ENCODE measurements around the gene LDLRAD3. TPM values are rescaled to one million over a fixed set of nuclear protein-coding genes. Genes with fewer than 3 reads are reported as not detected.

LDLRAD3 gene
- total and polyA plus RNA-seq, 3 donors from 2014 or later = 7.1 to 14.6 (median 12.0) TPM

DNA sequence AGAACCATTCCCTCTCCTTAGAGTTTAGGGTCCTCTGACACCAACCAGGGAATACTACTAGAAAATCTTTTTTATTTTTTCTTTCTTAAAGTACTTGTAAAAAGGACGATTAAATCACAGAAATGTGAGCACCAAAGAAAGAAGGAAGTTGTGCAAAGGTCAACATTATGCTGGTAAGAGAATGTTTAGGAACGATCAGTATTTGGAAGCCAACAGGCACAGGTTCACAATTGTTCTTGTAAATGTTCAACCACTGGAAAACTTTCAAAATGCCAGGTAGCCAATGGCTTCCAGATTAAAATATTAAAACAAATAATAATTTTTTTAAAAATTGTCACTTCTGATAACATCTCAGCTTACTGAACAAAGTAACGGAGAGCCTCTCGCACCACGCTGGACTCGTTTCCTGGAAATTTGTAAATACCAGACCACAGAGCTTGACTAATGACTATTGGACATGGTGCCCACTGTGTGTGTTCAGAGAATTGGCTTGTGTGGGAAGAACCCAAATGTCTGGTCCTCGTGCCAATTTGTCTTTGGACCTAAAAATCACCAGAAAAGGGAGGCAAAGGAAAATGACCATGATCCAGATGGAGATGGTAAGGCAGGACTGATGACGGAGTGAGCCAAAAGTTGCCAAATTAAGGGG, 324.6 kb downstream of the LDLRAD3 start:
- H3K9me3 ChIP-seq = no peaks in the 10 kb centered on the region
- H3K27ac ChIP-seq = no peak overlapping the region
- no peaks in the 10 kb centered on the region for H3K27me3 ChIP-seq
- TF ChIP-seq, protein P1, sequence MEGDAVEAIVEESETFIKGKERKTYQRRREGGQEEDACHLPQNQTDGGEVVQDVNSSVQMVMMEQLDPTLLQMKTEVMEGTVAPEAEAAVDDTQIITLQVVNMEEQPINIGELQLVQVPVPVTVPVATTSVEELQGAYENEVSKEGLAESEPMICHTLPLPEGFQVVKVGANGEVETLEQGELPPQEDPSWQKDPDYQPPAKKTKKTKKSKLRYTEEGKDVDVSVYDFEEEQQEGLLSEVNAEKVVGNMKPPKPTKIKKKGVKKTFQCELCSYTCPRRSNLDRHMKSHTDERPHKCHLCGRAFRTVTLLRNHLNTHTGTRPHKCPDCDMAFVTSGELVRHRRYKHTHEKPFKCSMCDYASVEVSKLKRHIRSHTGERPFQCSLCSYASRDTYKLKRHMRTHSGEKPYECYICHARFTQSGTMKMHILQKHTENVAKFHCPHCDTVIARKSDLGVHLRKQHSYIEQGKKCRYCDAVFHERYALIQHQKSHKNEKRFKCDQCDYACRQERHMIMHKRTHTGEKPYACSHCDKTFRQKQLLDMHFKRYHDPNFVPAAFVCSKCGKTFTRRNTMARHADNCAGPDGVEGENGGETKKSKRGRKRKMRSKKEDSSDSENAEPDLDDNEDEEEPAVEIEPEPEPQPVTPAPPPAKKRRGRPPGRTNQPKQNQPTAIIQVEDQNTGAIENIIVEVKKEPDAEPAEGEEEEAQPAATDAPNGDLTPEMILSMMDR (IDR thresholded peaks at IDR 0.05) = no peak
- TF ChIP-seq POLR2A (IDR thresholded peaks at IDR 0.05) = no peak
- no peak overlapping the region for H3K4me3 ChIP-seq
- H3K36me3 ChIP-seq (ENCODE audit: low read depth, missing control alignments) = no peaks in the 10 kb centered on the region
- WGBS, 2 donors = 84 to 90% methylated on average over 8 of the region's 8 CpGs
- DNase-seq = no peak
- H3K4me1 ChIP-seq = no peaks in the 10 kb centered on the region
- intact Hi-C loops (cut with DNase I; ENCODE audit: low total_unique reads) = loop anchor here (5.0 kb wide), 1 partner anchor 651 kb away; the partner anchor contains the start of gene FJX1

DNA sequence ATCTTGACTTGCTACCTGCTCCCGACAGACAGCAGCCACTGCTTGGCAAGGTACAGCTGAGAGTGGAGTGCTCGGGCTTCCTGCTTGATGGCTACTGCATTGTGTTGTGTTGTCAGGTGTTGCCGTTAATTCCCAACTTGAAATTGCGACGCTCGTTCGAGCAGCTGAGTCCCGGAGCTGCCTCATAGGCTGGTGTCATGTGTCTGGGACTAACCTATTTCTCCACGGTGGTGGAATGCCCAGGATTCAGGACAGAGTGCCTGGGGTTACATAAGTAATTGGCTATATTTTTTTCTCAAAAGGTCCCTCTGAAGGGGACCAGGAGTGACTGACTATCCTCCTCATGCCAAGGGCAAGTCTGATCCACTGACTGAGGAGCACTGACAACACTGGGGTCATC, 326.8 kb downstream of the LDLRAD3 start:
- no peaks in the 10 kb centered on the region for H3K4me1 ChIP-seq
- intact Hi-C loops (cut with DNase I; ENCODE audit: low total_unique reads) = no loop called here
- H3K27me3 ChIP-seq = no peaks in the 10 kb centered on the region
- WGBS, 2 donors = 84 to 97% methylated on average over 3 to 9 of the region's 9 CpGs
- H3K36me3 ChIP-seq (ENCODE audit: low read depth, missing control alignments) = no peaks in the 10 kb centered on the region
- DNase-seq = no peak
- no peak overlapping the region for H3K4me3 ChIP-seq
- no peaks in the 10 kb centered on the region for H3K9me3 ChIP-seq
- H3K27ac ChIP-seq = no peak overlapping the region
- TF ChIP-seq POLR2A (IDR thresholded peaks at IDR 0.05) = no peak
- TF ChIP-seq, protein P1 (IDR thresholded peaks at IDR 0.05) = no peak

DNA sequence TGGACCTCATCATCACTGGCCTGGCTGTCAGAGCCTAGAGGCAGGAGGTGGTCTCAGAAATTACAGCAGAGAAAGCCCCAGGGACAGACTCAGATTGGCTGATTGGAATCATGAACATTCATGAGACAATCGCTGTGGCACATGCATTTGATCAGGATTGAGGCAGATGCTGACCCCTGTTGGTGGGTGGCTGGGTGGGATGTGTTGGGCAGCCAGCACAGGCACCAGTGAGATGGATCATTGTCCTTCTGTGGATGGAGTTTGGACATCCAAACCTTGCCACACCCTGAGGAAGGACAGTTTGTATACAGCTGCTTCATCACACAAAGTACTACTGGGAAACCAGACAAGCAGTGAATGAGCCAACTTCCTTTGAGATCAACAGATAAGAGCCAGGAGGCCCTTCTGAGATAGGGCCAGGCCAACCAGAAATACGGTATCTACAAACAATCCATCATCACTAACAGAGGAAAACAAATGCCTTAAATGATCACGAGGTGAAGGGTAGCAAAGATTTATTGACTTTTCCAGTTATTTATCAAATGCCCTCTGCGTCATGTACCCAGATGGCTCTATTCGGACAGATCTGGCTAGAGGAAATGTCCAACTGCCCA, 328.0 kb downstream of the LDLRAD3 start:
- Histone ChIP-seq H3K4me3 (no peak overlapping the region), H3K4me1 (no peaks in the 10 kb centered on the region), H3K36me3 (ENCODE audit: low read depth, missing control alignments) (no peaks in the 10 kb centered on the region), H3K9me3 (no peaks in the 10 kb centered on the region), H3K27ac (no peak overlapping the region), H3K27me3 (no peaks in the 10 kb centered on the region)
- no peak for DNase-seq
- WGBS, 2 donors = 87 to 91% methylated on average over 5 of the region's 5 CpGs
- intact Hi-C loops (cut with DNase I; ENCODE audit: low total_unique reads) = no loop called here
- TF ChIP-seq, protein P1 (IDR thresholded peaks at IDR 0.05) = no peak
- no peak for TF ChIP-seq POLR2A (IDR thresholded peaks at IDR 0.05)

DNA sequence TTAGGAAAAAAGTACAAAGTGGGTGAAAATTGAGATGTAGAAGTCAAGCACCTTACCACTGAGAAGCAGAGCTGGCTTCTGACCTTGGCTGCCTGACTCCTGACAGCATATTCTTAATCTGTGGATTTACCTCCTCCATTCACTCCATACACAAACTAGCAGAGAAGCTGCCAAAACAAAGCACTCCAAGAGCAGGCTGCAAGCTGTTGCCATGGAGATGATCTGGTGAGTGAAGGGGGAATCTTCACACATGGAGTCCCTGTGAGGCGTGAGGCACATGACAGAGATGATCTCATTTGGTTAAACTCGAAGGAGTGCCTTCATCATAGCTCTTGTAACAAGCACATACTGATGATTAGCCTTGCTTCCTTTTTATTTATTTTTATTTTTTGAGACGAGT, 329.2 kb downstream of the LDLRAD3 start:
- no peak for TF ChIP-seq POLR2A (IDR thresholded peaks at IDR 0.05)
- TF ChIP-seq, protein P1 (IDR thresholded peaks at IDR 0.05) = no peak
- intact Hi-C loops (cut with DNase I; ENCODE audit: low total_unique reads) = no loop called here
- Histone ChIP-seq H3K36me3 (ENCODE audit: low read depth, missing control alignments) (no peaks in the 10 kb centered on the region), H3K9me3 (no peaks in the 10 kb centered on the region), H3K4me1 (no peaks in the 10 kb centered on the region), H3K27me3 (no peaks in the 10 kb centered on the region), H3K27ac (no peak overlapping the region), H3K4me3 (no peak overlapping the region)
- WGBS, 2 donors = 78 to 89% methylated on average over 3 of the region's 3 CpGs
- DNase-seq = no peak

DNA sequence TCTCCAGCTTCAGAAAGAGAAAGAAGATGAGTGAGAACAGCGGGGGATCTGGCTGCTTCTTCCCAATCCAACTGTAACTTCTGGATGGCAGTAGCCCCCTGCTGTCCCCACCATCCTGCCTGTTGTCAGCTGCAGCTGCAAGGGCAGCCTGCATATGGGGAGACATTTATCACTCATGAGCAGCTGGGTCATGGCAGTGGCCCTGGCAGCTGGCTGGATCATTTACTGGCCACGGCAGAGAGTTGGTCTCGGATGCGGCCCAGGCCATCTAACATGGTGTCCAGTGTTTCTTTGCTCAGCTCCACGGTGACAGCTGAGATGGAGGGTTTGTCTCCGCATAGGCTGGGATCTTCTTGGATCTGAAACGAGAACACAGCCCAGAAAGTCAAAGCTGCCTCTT, 330.6 kb downstream of the LDLRAD3 start:
- Histone ChIP-seq H3K9me3 (no peaks in the 10 kb centered on the region), H3K27me3 (no peaks in the 10 kb centered on the region), H3K36me3 (ENCODE audit: low read depth, missing control alignments) (no peaks in the 10 kb centered on the region), H3K4me1 (no peaks in the 10 kb centered on the region), H3K27ac (no peak overlapping the region), H3K4me3 (no peak overlapping the region)
- no peak for DNase-seq
- TF ChIP-seq POLR2A (IDR thresholded peaks at IDR 0.05) = no peak
- TF ChIP-seq, protein P1 (IDR thresholded peaks at IDR 0.05) = no peak
- intact Hi-C loops (cut with DNase I; ENCODE audit: low total_unique reads) = no loop called here
- 93 to 100% methylated on average over 3 to 7 of the region's 7 CpGs for WGBS, 2 donors
